HG03280 (cell line): ENCODE results near the gene OR8H1.

ENCODE experiments used
- ATAC-seq: cut with Tn5 transposase; IDR thresholded peaks from one replicate; pipeline ENCODE4 v1.9.1; 2021; ENCODE audit warnings: mild to moderate bottlenecking, moderate library complexity; ENCODE audit not compliant: unreplicated experiment

OR8H1 gene

GRCh38 chr11:56292154-56292553 lies at the start of gene OR8H1:
OR8H1 (minus strand) TSS chr11:56292254; CDS start chr11:56291062, 1,192 bp downstream.
- no peak for ATAC-seq

GRCh38 chr11:56340289-56340688 lies 48.2 kb upstream of the OR8H1 start:
- no peak for ATAC-seq

GRCh38 chr11:56333156-56333555 lies 41.1 kb upstream of the OR8H1 start:
- ATAC-seq: no peak

GRCh38 chr11:56331861-56332491 lies 39.9 kb upstream of the OR8H1 start:
- ATAC-seq: no peak

- ATAC-seq: no peak
These were observed 22.8 kb upstream of the OR8H1 start, which contains the start of gene OR8K3 for GRCh38 chr11:56314844-56315243. OR8K3 (plus strand) TSS chr11:56315144; CDS start chr11:56318307, 3,163 bp downstream.

- no peak for ATAC-seq
These were observed 15.8 kb upstream of the OR8H1 start for GRCh38 chr11:56307836-56308235.

GRCh38 chr11:56296898-56297297 lies 4.8 kb upstream of the OR8H1 start:
- ATAC-seq: no peak

GRCh38 chr11:56273854-56274253 lies 18.2 kb downstream of the OR8H1 start, which contains the start of gene OR5T1:
OR5T1 (plus strand) TSS chr11:56274154; CDS start chr11:56275639, 1,485 bp downstream.
- no peak for ATAC-seq

- ATAC-seq: no peak
These were observed 21.0 kb downstream of the OR8H1 start for GRCh38 chr11:56271092-56271491.

- no peak for ATAC-seq
These were observed 40.1 kb downstream of the OR8H1 start, which contains the start of gene OR5T3 for GRCh38 chr11:56251954-56252353. OR5T3 (plus strand) TSS chr11:56252254; CDS start chr11:56252254, 0 bp downstream.
